Gastroesophageal sphincter (tissue), 4 donors: ENCODE measurements around the gene CCR2. TPM values are rescaled to one million over a fixed set of nuclear protein-coding genes. Genes with fewer than 3 reads are reported as not detected.

Experiments used
- ATAC-seq: fragments of 150-250 bp; one replicate; pipeline ENCODE4 v1.9.1; 2016; ENCODE audit warnings: mild to moderate bottlenecking, moderate library complexity
- H3K27ac ChIP-seq, 4 donors: fragments of 200-600 bp; sonication (generic) in 3 of 4; 1 replicate in 3 of 4; 2 replicates in 1 of 4; pipeline ENCODE4 v1.5.1; 2016 to 2019
- H3K27me3 ChIP-seq: fragments of 200-600 bp; sonication (generic); one replicate; pipeline ENCODE4 v1.5.1; 2019
- H3K36me3 ChIP-seq, 2 donors: fragments of 200-600 bp; sonication (generic); one replicate each; pipeline ENCODE4 v1.5.1; 2019; ENCODE audit warnings: control low read depth in 1 of 2
- H3K4me1 ChIP-seq, 3 donors: fragments of 200-600 bp; sonication (generic); 1 replicate in 2 of 3; 2 replicates in 1 of 3; pipeline ENCODE4 v1.5.1; 2016 to 2019; ENCODE audit warnings: control low read depth in 2 of 3
- H3K4me3 ChIP-seq, 2 donors: fragments of 200-600 bp; sonication (generic); one replicate each; pipeline ENCODE4 v1.5.1; 2019; ENCODE audit warnings: mild to moderate bottlenecking in 1 of 2, moderate library complexity in 1 of 2
- H3K9me3 ChIP-seq, 3 donors: fragments of 200-600 bp; sonication (generic); one replicate each; pipeline ENCODE4 v1.5.1; 2017 to 2019; ENCODE audit warnings: control low read depth in 2 of 3
- CTCF ChIP-seq, 4 experiments: fragments of 200-600 bp in 2 of 4; fragments of 450-650 bp in 2 of 4; sonication (generic) in 1 of 4; IDR thresholded peaks; one replicate each; pipeline ENCODE4 v1.5.1; 2017 to 2019; ENCODE audit warnings: antibody characterized with exemption in 4 of 4, mild to moderate bottlenecking in 2 of 4, moderate library complexity in 2 of 4
- EP300 ChIP-seq: sonication (generic); formaldehyde crosslinking; IDR thresholded peaks from one replicate; pipeline ENCODE4 v1.6.1; 2017; ENCODE audit warnings: antibody characterized with exemption, mild to moderate bottlenecking
- POLR2A ChIP-seq, 2 donors: fragments of 450-650 bp; IDR thresholded peaks; one replicate each; pipeline ENCODE4 v1.6.1; 2017; ENCODE audit warnings: antibody characterized with exemption in 2 of 2, mild to moderate bottlenecking in 2 of 2, moderate library complexity in 1 of 2
- POLR2AphosphoS5 ChIP-seq: sonication (generic); formaldehyde crosslinking; IDR thresholded peaks from one replicate; pipeline ENCODE4 v1.6.1; 2017; ENCODE audit warnings: antibody characterized with exemption
- WGBS, 2 donors: methylation state at CpG; one replicate each; pipeline ENCODE4 v1.1.5; 2018; ENCODE audit warnings: low coverage in 1 of 2; 5-methylcytosine and 5-hydroxymethylcytosine counted together
- total RNA-seq, 4 donors: library from RNA; depleted of rRNA; stranded (reverse); fragments of >200 nt; gene quantifications; one replicate each; pipeline ENCODE4 v1.1.0, GENCODE V29; 2016

CCR2 gene
- 1 to 10 TPM in 2 of 4 donors, under 1 TPM in 2; 0.77 to 3.9 (median 1.9) TPM for total RNA-seq

- ATAC-seq = no peak
- WGBS, 2 donors = 69 to 71% methylated on average over 4 to 6 of the region's 7 CpGs
- Histone ChIP-seq H3K27ac (no peak within 1 kb of the TSS), H3K4me1 (no peaks in the 10 kb centered on the region), H3K4me3 (no peak within 1 kb of the TSS), H3K27me3 (peaks cover 40% of the 10 kb centered on the region), H3K36me3 (no peaks in the 10 kb centered on the region), H3K9me3 (no peaks in the 10 kb centered on the region)
- no peak for TF ChIP-seq CTCF (IDR thresholded peaks at IDR 0.05)
- TF ChIP-seq POLR2AphosphoS5 = no peak
- no peak for TF ChIP-seq EP300
- TF ChIP-seq POLR2A (IDR thresholded peaks at IDR 0.05) = no peak
Observed at GRCh38 chr3:46353647-46354410, at the start of gene CCR2. Gene CCR2 (plus strand): TSS chr3:46354111. CDS start chr3:46357528, 3,417 bp downstream.

- no peak for TF ChIP-seq POLR2AphosphoS5
- no peak for TF ChIP-seq CTCF (IDR thresholded peaks at IDR 0.05)
- no peak for TF ChIP-seq EP300
- TF ChIP-seq POLR2A (IDR thresholded peaks at IDR 0.05) = no peak
- H3K4me1 ChIP-seq = no peaks in the 10 kb centered on the region
- H3K27me3 ChIP-seq = peaks cover 5% of the 10 kb centered on the region
- WGBS, 2 donors = 81 to 87% methylated on average over 3 of the region's 3 CpGs
- H3K9me3 ChIP-seq = no peaks in the 10 kb centered on the region
- no peaks in the 10 kb centered on the region for H3K36me3 ChIP-seq
- ATAC-seq = no peak
- no peak overlapping the region for H3K27ac ChIP-seq
- no peak overlapping the region for H3K4me3 ChIP-seq
Observed at GRCh38 chr3:46304739-46305138, 49.2 kb upstream of the CCR2 start.

GRCh38 chr3:46312991-46313390 lies 40.9 kb upstream of the CCR2 start:
- TF ChIP-seq POLR2AphosphoS5 (no peak), POLR2A (IDR thresholded peaks at IDR 0.05) (no peak), CTCF (IDR thresholded peaks at IDR 0.05) (no peak), EP300 (no peak)
- H3K9me3 ChIP-seq = no peaks in the 10 kb centered on the region
- H3K4me1 ChIP-seq = no peaks in the 10 kb centered on the region
- no peak overlapping the region for H3K27ac ChIP-seq
- H3K4me3 ChIP-seq = no peak overlapping the region
- peaks cover 18% of the 10 kb centered on the region for H3K27me3 ChIP-seq
- WGBS, 2 donors = 61 to 75% methylated on average over 1 of the region's 1 CpG
- H3K36me3 ChIP-seq = no peaks in the 10 kb centered on the region
- peak; percentile 62 for ATAC-seq

- Histone ChIP-seq H3K4me3 (no peak overlapping the region), H3K27me3 (peaks cover 18% of the 10 kb centered on the region), H3K36me3 (no peaks in the 10 kb centered on the region), H3K27ac (no peak overlapping the region), H3K4me1 (no peaks in the 10 kb centered on the region), H3K9me3 (peaks cover 0 to 4% (median 0%) of the 10 kb centered on the region in 3 donors)
- ATAC-seq = no peak
- TF ChIP-seq POLR2A (IDR thresholded peaks at IDR 0.05) (no peak), POLR2AphosphoS5 (no peak), EP300 (no peak), CTCF (IDR thresholded peaks at IDR 0.05) (no peak)
Observed at GRCh38 chr3:46314517-46314916, 39.4 kb upstream of the CCR2 start.

GRCh38 chr3:46316206-46316605 lies 37.7 kb upstream of the CCR2 start:
- Histone ChIP-seq H3K36me3 (no peaks in the 10 kb centered on the region), H3K27ac (no peak overlapping the region), H3K9me3 (peaks cover 0 to 4% (median 0%) of the 10 kb centered on the region in 3 donors), H3K27me3 (peaks cover 6% of the 10 kb centered on the region), H3K4me3 (no peak overlapping the region), H3K4me1 (no peaks in the 10 kb centered on the region)
- no peak for TF ChIP-seq EP300
- TF ChIP-seq POLR2AphosphoS5 = no peak
- TF ChIP-seq CTCF (IDR thresholded peaks at IDR 0.05) = no peak
- TF ChIP-seq POLR2A (IDR thresholded peaks at IDR 0.05) = no peak
- no peak for ATAC-seq
